ENCODE measurements around the gene LIPT2. TPM values are rescaled to one million over a fixed set of nuclear protein-coding genes. Genes with fewer than 3 reads are reported as not detected.

Gene LIPT2
- total RNA-seq, 6 experiments from 2014 or later, result 0.89 to 2.9 (median 2.1) TPM

DNA sequence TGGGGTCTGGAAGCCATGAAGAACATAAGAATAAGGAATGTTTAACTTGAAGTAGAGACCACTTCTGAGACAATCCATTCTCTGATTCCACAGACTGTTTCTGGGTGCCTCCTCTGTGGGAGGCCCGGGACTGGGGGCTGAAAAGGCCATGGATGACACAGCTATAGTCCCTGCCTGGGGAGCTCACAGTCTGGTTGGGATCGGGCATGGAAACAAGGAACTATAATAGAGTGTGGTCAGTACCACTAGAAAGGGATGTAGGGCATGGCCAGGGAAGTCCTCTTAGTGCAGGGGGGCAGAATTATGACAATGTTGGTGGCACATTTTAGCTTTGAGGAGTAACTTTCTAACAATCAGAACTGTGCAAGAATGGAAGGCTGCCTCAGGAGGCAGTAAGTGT, 17.0 kb downstream of the LIPT2 start:
- ATAC-seq, result no peak
- H3K9me3 ChIP-seq, result no peaks in the 10 kb centered on the region
- intact Hi-C loops (cut with DNase I), result no loop called here

GRCh38 chr11:74474316-74474715, 19.2 kb downstream of the LIPT2 start:
- peak in 1 of 4 donors; percentile 17 for ATAC-seq
- Histone ChIP-seq H3K4me1 (no peaks in the 10 kb centered on the region), H3K27me3 (no peaks in the 10 kb centered on the region), H3K4me3 (no peak overlapping the region), H3K36me3 (no peaks in the 10 kb centered on the region), H3K27ac (no peak overlapping the region), H3K9me3 (no peaks in the 10 kb centered on the region)
- no peak for DNase-seq
- intact Hi-C loops (cut with DNase I), result no loop called here
- WGBS (ENCODE audit: insufficient coverage, low coverage, low lambda C conversion rate, missing lambda C conversion rate), result 0% methylated on average over 1 of the region's 1 CpG
- TF ChIP-seq CTCF (IDR thresholded peaks at IDR 0.05) (no peak), POLR2A (IDR thresholded peaks at IDR 0.05) (no peak)

More for the DNA sequence above, 17.0 kb downstream of the LIPT2 start:
- no peaks in the 10 kb centered on the region for H3K4me1 ChIP-seq
- WGBS (ENCODE audit: insufficient coverage, low coverage, low lambda C conversion rate, missing lambda C conversion rate), result 42% methylated on average over 2 of the region's 2 CpGs
- TF ChIP-seq POLR2A (IDR thresholded peaks at IDR 0.05) (no peak), CTCF (IDR thresholded peaks at IDR 0.05) (no peak)
- H3K4me3 ChIP-seq, result no peak overlapping the region
- DNase-seq, result no peak
- no peak overlapping the region for H3K27ac ChIP-seq
- H3K36me3 ChIP-seq, result no peaks in the 10 kb centered on the region
- no peaks in the 10 kb centered on the region for H3K27me3 ChIP-seq

GRCh38 chr11:74473382-74474173, 19.9 kb downstream of the LIPT2 start:
- no peaks in the 10 kb centered on the region for H3K27me3 ChIP-seq
- H3K4me1 ChIP-seq, result no peaks in the 10 kb centered on the region
- no peak for TF ChIP-seq CTCF (IDR thresholded peaks at IDR 0.05)
- intact Hi-C loops (cut with DNase I), result no loop called here
- H3K9me3 ChIP-seq, result no peaks in the 10 kb centered on the region
- WGBS (ENCODE audit: insufficient coverage, low coverage, low lambda C conversion rate, missing lambda C conversion rate), result 47% methylated on average over 9 of the region's 10 CpGs
- peak; percentile 39 to 71 (median 48) for ATAC-seq
- no peaks in the 10 kb centered on the region for H3K36me3 ChIP-seq
- H3K4me3 ChIP-seq, result no peak overlapping the region
- no peak overlapping the region for H3K27ac ChIP-seq
- no peak for DNase-seq

- no peak overlapping the region for H3K4me3 ChIP-seq
- no peaks in the 10 kb centered on the region for H3K36me3 ChIP-seq
- H3K9me3 ChIP-seq, result no peaks in the 10 kb centered on the region
- DNase-seq, result no peak
- peaks cover 0 to 5% (median 0%) of the 10 kb centered on the region in 4 donors for H3K4me1 ChIP-seq
- no peak for ATAC-seq
- intact Hi-C loops (cut with DNase I), result no loop called here
- no peaks in the 10 kb centered on the region for H3K27me3 ChIP-seq
- TF ChIP-seq CTCF (IDR thresholded peaks at IDR 0.05) (no peak), POLR2A (IDR thresholded peaks at IDR 0.05) (no peak)
- H3K27ac ChIP-seq, result no peak overlapping the region
- 55% methylated on average over 5 of the region's 5 CpGs for WGBS (ENCODE audit: insufficient coverage, low coverage, low lambda C conversion rate, missing lambda C conversion rate)
These were observed 21.7 kb downstream of the LIPT2 start for GRCh38 chr11:74471668-74472429.
